GM21529 (cell line): Measurements from ENCODE around the gene SNAPIN.
A peak's percentile ranks its signal among the peaks of the same experiment; 100 is the strongest.
"Not testable (repeated sequence)": the region's sequence is repeated elsewhere in the genome, so short reads cannot be mapped to it uniquely, and the experiment has no call there.

ENCODE experiments used
- ATAC-seq: cut with Tn5 transposase; IDR thresholded peaks from one replicate; pipeline ENCODE4 v1.9.1; 2021; ENCODE audit not compliant: unreplicated experiment

The SNAPIN gene

GRCh38 chr1:153646672-153647345 lies 11.7 kb upstream of the SNAPIN start:
- no peak for ATAC-seq

GRCh38 chr1:153647346-153647714 lies 11.2 kb upstream of the SNAPIN start:
- no peak for ATAC-seq

GRCh38 chr1:153648000-153648643 lies 10.4 kb upstream of the SNAPIN start:
- no peak for ATAC-seq

GRCh38 chr1:153649137-153649862 lies 9.2 kb upstream of the SNAPIN start:
- ATAC-seq: no peak

- no peak for ATAC-seq
Measured at GRCh38 chr1:153649863-153650235, 8.7 kb upstream of the SNAPIN start.

GRCh38 chr1:153651771-153652170 lies 6.7 kb upstream of the SNAPIN start:
- ATAC-seq: no peak

GRCh38 chr1:153652805-153653500 lies 5.5 kb upstream of the SNAPIN start:
- no peak for ATAC-seq

- ATAC-seq: no peak
Measured at GRCh38 chr1:153655333-153655732, 3.2 kb upstream of the SNAPIN start.

- ATAC-seq: no peak
Measured at GRCh38 chr1:153659175-153659534, 652 bp downstream of the SNAPIN start.

- no peak for ATAC-seq
Measured at GRCh38 chr1:153659656-153660055, 1.2 kb downstream of the SNAPIN start.

GRCh38 chr1:153661111-153661708 lies 2.7 kb downstream of the SNAPIN start:
- ATAC-seq: no peak

GRCh38 chr1:153662269-153662668 lies 3.8 kb downstream of the SNAPIN start:
- no peak for ATAC-seq

GRCh38 chr1:153663211-153663610 lies 4.7 kb downstream of the SNAPIN start:
- ATAC-seq: no peak

GRCh38 chr1:153667439-153667838 lies 8.9 kb downstream of the SNAPIN start:
- no peak for ATAC-seq

- ATAC-seq: not testable (repeated sequence)
Measured at GRCh38 chr1:153668672-153669071, 10.2 kb downstream of the SNAPIN start.

- no peak for ATAC-seq
Measured at GRCh38 chr1:153669606-153670005, 11.1 kb downstream of the SNAPIN start.

GRCh38 chr1:153670257-153670858 lies 11.9 kb downstream of the SNAPIN start:
- peak; percentile 2 for ATAC-seq

GRCh38 chr1:153670859-153671627 lies 12.5 kb downstream of the SNAPIN start, which contains the start of gene ILF2:
TSS of gene ILF2 (minus strand) at chr1:153670993. CDS start at chr1:153670922, 71 bp downstream.
- ATAC-seq: peak; percentile 96

- ATAC-seq: not testable (repeated sequence)
Measured at GRCh38 chr1:153671628-153672353, 13.3 kb downstream of the SNAPIN start.
